NCI-H1694 treated with DMSO at 0.1 percent for 48 hours (cell line): ENCODE data around the gene CHSY1.

Experiments used
- DNase-seq: peaks from one replicate; lab custom pipeline; 2025; lab: John Stamatoyannopoulos, UW

The CHSY1 gene

GRCh38 chr15:101187820-101188636 is 63.8 kb downstream of the CHSY1 start:
- DNase-seq = no peak

- DNase-seq = no peak
Observed at GRCh38 chr15:101185770-101186169, 66.1 kb downstream of the CHSY1 start.

- no peak for DNase-seq
Observed at GRCh38 chr15:101185336-101185735, 66.5 kb downstream of the CHSY1 start.

DNA sequence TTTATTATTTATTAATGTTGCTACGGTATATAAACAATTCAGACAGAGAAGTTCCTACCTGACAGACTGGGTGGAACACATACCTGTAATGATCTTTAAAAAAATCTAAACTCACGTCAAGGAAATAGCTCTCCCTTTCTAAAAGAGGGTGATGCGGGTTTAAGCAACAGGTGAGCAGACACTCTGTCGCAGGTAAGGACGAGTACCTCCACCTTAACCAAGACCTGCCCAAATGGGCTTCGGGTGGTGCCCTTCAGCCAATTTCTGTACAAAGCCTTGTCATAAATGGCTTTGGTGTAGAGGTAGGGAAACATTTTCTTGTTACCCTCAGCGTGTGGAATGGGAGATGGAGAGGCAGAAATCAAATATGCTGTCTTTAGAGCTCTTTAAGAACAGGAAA is 67.0 kb downstream of the CHSY1 start:
- no peak for DNase-seq

- DNase-seq = no peak
Observed at GRCh38 chr15:101183931-101184305, 67.9 kb downstream of the CHSY1 start.

- no peak for DNase-seq
Observed at GRCh38 chr15:101183226-101183930, 68.5 kb downstream of the CHSY1 start.

- DNase-seq = no peak
Observed at GRCh38 chr15:101182215-101182614, 69.6 kb downstream of the CHSY1 start.

DNA sequence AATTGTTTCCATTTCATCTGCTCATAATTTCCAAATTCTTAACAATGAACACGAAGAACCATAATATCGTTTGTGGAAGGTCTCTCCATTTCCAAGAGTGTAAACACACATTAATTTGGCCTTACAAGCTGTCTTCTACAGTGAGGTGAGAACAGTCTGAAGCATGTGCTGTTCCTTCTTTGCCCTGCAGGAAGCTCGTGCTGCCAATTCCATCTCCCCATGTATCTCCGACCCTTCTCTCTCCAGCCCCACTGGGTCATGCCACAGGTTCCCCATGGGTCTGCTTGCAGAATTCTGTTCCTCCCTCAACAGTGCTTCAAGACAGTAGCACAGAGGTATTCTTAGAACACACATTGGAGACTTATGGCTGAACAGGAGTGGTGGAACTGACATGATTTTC is 70.5 kb downstream of the CHSY1 start:
- no peak for DNase-seq

- DNase-seq = no peak
Observed at GRCh38 chr15:101180620-101181307, 71.1 kb downstream of the CHSY1 start.

DNA sequence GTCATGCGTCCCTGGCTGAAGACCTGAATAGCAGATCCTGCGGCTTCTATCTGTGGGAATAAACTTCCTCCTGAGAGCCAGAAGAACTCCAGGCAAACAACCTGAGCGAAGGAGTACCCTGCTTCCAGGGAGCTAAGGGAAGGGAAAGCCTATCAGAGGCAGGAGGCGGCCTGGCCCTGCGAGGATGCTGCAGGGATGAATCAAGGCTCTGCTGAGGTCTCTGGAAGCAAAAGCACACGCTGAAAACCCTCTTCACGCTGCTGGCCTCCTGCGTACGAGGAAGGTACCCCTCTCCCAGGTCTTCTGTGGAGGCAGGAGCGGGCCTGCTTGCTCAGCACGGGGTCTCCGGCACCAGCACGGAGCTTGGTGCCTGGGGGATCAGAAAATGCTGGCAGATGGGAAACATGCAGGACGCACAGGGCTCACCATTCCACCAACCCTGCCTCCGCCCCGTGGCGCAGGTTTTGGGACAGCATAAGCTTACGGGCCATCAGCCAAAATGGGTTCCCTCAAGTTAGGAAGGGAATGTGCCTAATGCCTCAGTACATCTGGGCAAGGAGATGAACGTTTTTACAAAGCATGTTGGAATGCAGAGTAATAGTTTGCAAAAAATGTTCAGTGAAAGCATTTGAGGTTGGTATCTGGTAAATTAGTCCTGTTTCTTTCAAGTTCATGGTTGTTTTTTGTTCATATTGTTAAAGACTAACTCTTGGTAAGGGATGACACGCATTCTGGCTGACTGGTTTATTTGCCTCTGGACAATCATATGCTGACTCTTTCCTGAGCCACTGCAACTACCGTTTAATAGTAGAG is 72.3 kb downstream of the CHSY1 start:
- no peak for DNase-seq

- no peak for DNase-seq
Observed at GRCh38 chr15:101178931-101179330, 72.9 kb downstream of the CHSY1 start.

DNA sequence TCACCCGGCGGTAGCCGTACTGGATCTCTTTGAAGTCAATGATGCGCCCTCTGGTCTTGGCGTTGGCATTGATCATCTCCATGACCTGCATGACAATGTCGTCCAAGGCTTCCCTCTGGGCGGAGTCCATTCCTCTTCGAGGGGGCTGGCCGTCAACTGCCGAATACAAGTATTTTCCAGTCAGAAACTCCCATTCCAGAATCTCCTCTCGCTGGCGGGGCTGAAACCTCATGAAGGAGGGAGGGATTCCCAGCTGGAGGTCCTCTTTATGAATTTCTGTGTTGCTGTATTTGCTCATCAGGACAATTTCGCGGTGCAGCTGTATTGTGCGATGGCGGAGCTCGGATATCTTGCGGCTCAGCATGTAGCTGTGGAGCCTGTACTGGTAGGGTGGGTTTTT is 73.4 kb downstream of the CHSY1 start:
- no peak for DNase-seq

GRCh38 chr15:101177866-101178265 is 74.0 kb downstream of the CHSY1 start:
- no peak for DNase-seq

GRCh38 chr15:101176625-101177024 is 75.2 kb downstream of the CHSY1 start:
- DNase-seq = no peak

DNA sequence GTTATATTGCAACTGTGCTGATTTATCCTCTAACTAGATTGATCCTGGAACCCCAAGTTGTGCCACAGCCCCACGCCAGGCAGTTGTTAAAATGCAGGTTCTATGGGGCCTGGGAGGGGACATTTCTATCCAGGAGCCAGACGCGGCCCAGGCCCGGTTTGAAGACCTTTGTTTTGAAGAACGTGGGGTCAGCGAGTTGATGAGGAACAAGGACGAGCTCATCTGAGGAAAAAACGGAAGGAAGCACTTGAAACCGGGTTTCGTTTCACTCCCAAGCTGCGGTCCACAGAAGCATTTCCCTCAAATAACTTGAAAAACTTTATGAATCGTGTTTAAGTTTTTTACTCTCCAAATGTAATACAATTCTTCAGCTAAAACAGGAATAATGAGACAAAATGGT is 76.4 kb downstream of the CHSY1 start:
- no peak for DNase-seq

DNA sequence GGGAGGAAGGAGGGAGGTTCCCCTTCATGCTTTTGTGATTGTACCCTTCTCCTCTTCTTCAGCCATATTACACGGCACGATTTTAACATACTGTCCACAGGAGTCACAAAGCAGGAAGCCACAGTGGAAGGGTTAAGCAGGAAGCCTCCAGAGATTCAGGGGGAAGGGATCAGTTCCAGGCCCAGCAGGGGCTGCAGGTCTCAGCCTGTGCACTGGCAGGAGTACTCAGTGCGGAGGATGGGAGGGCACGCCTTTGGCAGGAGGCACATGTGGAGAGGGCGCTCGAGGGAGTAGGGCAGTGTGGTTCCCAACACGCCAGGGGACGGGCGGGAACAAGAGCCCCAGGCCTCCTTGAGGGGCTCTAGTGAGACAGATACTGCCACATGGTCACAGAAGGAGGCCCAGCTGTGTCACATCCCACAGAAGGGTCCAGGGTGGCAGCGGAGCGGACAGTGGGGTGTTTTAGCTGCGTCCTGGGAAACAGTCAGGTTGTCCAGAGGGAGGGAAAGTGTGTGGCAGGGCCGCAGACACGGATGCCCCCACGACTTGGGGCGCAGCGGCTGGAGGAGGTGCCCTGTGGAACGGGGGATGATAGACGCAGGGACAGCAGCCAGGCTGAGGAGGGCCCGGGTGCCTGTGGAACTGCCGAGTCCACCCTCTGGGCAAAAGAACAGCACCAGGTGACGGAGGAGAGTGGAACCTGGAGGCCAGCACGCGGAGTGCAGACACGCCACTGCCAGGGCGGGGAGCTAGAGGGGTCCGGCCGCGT is 77.5 kb downstream of the CHSY1 start:
- DNase-seq = no peak

- no peak for DNase-seq
Observed at GRCh38 chr15:101173233-101174119, 78.4 kb downstream of the CHSY1 start.

DNA sequence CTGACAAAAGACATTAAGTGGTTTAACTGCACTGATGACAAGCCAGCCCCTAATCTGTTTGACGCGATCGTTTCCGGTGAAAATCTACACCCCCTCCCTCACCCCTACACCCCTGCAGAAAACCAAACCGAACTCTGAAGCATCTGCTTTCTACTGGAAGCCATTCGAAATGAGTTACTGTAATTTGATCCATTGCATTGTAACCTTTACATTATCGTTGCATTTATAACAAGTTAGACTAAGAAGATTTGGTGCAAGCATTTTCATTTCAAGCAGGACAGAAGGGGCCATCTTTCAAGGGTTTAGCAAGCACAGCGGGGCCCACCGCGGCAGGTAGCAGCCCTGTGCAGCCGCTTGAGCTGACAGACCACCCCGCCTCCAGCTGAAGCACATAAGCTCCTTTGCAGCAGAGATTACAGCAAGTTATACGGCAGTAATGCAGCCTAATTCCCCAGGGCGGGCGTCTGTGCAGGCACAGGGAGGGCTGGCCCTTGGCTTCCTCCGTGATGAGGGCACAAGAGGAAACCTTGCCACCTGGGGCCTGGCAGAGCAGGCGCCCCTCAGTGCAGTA is 79.3 kb downstream of the CHSY1 start:
- DNase-seq = no peak

GRCh38 chr15:101171954-101172353 is 79.9 kb downstream of the CHSY1 start:
- no peak for DNase-seq
